GM19463 (cell line): ENCODE measurements around the gene PRKCA.

Experiments
- ATAC-seq: cut with Tn5 transposase; IDR thresholded peaks from one replicate; pipeline ENCODE4 v1.9.1; 2021; ENCODE audit warnings: mild to moderate bottlenecking, moderate library complexity; ENCODE audit not compliant: unreplicated experiment

The PRKCA gene

DNA sequence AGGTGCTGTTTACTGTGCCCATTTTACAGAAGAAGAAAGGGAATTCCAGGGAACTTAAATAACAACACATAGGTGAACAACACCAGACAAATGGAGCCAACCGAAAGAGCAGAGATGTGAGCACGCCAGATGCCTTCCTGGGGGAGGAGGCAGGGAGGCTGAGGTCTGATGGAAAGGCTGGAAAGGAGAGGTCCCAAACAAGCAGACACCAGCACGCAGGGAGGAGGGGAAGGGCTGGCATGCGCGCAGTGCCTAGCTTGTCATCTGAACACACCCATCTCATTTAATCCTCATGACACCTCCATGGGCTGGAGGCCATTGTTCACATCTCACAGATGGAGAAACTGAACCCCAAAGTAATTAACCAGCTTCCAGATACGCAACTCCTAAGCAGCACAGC, 511.6 kb downstream of the PRKCA start:
- no peak for ATAC-seq

DNA sequence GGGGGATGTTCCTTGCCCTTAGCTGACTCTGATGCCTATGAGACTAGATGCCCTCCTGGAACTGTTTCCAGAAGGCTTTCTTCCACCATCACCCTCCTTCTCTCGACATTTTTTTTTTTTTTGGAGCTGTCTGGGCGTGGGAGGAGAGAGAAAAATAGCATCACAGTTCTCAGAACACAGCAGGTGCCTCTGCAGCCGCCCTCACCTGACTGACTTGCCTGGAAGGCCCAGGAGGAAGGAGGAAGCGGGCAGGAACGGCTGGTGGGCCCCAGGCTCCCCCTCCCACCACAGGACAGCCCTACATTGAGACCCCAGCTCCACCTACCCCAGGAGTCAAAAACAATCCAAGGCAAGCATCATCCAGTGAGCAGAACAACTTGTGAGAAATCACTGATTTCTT, 512.2 kb downstream of the PRKCA start:
- no peak for ATAC-seq

DNA sequence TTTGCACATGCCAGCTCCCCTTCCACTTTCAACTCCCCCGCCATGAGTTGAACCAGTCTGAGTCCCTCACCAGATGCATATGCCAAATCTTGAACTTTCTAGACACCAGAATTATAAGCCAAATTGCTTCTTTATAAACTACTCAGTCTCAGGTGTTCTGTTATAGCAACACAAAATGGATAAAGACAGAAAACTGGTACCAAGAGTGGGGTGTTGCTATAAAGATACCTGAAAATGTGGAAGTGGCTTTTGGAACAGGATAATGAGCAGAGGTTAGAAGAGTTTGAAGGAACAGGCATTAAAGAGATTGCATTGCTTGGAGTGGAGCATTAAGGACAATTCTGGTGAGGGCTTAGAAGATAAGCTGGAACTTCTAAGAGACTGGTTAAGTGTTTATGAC, 515.3 kb downstream of the PRKCA start:
- ATAC-seq, result no peak

DNA sequence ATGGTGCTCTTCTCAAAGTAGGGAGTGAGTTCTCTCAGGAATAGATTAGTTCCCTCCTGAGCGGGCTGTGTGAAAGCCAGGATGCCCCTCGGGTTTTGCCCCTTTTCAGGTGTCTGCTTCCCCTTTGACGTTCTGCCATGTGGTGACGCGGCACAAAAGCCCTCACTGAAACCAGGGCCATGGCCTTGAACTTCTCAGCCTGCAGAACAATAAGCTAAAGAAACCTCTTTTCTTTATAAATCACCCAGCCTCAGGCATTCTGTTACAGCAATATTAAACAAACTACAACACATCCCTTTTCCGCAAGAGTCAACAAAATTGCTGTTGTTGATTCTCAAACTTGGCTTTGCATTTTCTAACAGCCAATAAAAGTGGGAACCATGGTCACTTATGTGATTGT, 517.1 kb downstream of the PRKCA start:
- no peak for ATAC-seq

DNA sequence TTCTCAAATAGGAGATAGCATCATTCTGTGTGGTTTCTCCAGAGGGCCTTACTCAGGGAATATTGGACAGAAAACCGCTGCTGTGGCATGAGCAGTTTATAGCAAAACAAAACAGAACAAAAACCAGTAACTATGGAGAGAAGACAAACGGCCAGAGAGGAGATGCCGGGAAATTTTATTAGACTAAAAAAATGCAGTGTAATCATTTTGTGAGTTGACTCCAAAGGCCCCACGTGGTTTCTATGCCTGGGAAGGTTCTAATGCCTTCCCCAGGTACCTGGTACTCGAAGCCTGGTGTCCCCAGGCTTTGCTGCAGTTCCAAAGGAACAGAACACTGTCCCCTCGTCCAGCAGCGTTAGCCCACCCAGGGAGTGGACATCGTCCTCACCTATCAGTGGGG, 519.6 kb downstream of the PRKCA start:
- no peak for ATAC-seq

DNA sequence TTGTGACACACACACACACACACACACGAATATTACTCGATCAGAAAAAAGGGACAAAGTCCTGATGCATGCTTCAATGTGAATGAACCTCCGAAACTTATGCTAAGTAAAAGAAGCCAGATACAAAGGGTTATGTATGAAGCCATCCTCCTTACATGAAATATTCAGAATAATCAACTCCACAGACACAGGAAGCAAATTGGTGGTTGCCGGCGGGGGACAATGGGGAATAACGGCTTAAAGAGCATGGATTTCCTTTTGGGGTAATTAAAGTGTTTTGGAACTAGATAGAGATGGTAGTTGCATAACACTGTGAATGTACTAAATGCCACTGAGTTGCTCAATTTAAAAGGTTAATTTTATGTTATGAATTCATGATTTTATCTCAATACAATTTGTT, 524.4 kb downstream of the PRKCA start:
- no peak for ATAC-seq

DNA sequence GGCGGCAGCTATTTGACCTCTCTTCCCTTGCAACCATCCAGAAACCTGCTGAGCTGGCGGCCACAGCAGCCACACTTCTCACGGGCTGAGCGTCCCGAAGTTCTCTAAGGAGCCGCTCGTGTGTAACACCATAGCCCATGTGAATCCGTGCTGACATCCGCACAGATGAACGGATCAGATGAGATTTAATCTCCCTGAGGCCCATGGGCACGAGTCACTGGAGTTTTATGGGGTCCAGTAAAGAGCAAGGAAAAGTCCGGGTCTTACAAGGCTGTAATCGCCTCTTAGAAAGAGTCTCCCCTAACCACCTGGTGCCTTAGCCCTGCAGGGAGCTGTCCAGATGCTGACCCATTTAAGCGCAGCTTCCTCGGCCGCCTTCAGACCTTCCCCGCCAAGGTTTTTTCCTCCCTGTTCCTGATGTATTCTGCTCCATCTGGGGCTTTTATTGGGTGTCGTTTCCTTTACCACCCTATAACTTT, 527.0 kb downstream of the PRKCA start:
- ATAC-seq, result no peak

DNA sequence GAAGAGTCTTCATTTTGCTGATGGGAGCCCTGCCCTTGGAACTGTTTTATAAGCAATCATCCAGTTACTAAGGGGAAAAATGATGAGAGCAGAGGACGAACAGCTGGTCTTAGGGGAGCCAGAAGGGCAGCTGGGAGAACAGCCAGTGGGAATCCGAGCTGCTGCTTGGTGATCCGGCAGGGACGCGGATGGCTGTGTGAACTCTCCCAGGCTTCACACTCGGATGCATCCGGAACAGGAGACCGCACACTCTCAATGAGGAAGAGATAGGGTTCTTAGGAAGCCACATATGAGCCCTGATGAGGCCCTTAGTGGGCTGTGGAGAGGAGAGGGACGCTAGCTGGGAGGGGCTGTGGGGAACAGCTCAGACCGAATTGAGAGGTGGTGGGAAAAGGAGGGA, 527.5 kb downstream of the PRKCA start:
- ATAC-seq, result no peak

DNA sequence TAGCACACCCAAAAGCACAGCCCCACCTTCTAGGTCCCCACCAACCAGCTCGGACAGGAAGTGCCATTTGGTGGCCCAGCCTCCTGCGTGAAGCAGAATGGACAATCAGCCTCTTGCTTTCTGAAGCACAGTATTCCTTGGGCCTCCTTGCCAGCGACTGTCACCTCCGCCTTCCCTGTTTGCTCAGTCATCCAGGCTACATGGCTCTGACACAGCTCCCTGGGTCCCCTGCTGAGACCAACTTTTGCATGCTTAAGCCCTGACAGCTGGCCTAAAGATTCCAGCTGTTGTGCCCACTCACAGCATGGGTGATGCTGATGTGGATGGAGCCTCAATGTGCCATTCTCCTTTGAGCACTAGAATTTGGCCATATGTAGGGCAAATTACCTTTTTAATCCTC, 528.0 kb downstream of the PRKCA start:
- no peak for ATAC-seq

DNA sequence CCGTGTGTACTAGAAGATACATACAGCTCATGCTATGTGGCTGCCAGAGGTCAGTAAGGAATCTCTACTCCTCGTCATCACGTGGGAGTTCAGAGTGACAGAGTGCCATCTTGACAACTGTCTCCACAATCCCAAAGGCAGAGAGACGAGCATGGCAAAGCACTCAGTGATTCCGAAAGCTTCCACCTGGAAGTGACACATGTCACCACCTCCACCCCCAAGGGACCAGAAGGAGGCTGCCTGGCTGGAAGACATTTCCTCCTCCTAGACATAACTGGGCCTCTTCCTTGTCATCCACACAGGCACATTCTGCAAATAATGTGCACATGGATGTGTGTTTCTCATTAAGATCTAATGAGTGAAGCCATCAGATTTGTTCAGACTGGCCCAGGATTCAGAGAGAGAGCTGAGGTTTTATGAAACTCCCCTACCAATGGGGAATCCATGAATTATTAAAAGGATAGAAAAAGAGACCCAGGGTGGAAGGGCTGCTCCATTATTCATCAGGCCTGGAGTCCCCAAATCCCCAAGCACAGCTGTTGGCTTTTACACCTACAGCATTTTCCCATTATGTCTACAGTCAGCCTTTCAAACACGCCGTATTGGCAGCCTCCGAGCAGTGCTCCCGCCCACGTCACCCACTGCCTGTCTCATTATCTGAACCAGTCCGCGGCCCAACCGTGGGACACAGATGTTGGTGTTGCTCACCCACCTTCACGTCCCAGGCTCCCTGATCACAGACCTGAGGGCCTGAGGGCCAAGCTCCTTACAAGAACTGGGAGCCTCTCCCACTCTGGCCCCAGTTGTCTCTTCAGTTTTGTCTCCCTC, 529.2 kb downstream of the PRKCA start:
- no peak for ATAC-seq

DNA sequence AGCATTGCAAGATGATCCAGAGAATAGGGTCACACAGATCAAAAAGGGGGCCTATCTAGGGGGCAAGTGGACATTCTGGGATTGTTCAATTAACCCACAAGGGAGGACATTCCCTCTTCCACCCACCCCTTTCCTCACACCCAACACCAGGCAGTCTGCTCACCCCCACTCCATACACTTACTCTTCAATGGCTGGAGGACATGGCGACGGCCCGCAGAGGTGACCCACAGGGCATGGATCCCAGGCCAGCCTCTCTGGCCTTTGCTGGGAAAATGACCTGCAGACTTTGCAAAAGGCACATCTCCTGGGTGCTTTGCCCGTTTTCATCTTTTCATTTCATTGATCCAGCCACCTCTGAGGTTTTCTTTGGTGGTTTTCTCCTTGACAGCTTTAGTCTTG, 530.8 kb downstream of the PRKCA start:
- no peak for ATAC-seq

DNA sequence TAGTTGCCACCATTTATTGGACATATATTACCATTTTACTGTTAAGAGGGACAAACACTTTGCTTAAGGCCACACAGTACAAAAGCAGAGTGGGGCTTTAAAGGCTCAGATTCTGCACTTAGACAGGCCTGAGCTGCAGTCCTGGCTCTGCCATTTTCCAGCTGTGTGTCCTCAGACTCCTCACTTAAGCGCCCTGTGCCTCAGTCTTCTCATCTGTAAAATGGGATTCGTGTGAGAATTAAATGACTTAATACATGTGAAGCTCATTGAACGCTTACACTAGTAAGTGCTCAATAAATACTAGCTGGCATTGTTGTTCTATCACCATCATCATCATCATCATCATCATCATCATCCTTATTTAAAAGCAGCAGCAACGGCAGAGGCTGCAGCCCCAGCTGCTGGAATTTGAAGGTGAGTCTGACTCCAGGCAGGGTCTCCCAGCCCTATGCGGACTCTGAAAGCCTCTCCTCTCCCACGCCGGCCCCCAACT, 532.1 kb downstream of the PRKCA start:
- no peak for ATAC-seq

DNA sequence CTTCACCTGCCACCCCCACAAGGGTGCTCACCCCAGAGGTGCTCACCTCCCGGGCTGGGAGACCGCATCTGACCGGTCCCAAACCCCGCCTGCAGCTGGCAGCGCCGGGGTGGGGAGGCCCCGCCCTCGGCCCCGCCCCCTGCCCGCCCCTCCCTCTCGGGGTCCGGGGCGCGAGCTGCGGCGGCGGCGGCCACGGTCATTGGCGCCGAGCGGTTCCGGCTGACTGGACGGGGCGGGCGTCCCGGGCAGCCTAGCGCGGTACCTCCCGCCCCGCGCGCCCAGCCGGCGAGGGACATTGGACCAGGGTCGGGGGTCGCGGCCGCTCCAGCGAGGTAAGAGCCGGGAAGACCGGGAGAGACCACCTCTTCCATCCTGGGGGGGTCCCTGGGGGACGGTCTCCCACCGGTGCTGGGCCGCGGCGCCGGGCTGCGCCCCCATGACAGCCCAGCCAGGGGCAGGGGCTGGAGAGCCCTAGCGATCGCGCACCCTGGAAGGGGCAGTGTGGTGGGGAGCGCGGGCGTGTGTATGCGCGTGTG, 532.6 kb downstream of the PRKCA start, which contains the start of gene CACNG5:
Gene CACNG5 (plus strand): TSS at position 199 of the 536 bp plus-strand sequence. CDS start 42,216 bp downstream, outside the sequence.
- ATAC-seq, result no peak

DNA sequence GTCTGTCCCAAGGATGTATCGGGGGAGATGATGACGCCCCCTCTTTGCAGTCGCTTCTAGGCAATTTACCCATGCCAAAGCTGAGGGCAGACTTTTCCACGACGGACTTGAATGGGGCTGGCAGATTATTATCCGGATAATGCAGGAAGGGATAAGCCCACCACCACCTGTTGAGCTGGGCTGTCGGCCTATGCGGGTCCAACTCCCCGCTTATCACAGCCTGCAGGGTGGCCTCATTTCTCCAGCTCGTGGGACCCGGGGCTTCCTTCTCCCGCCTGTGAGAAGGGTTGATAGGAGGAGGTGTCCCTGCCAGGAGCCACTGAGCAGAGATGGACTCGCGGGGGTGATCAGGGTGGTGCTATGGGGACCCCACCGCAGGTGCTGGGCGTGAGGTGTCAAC, 533.1 kb downstream of the PRKCA start:
- ATAC-seq, result no peak

DNA sequence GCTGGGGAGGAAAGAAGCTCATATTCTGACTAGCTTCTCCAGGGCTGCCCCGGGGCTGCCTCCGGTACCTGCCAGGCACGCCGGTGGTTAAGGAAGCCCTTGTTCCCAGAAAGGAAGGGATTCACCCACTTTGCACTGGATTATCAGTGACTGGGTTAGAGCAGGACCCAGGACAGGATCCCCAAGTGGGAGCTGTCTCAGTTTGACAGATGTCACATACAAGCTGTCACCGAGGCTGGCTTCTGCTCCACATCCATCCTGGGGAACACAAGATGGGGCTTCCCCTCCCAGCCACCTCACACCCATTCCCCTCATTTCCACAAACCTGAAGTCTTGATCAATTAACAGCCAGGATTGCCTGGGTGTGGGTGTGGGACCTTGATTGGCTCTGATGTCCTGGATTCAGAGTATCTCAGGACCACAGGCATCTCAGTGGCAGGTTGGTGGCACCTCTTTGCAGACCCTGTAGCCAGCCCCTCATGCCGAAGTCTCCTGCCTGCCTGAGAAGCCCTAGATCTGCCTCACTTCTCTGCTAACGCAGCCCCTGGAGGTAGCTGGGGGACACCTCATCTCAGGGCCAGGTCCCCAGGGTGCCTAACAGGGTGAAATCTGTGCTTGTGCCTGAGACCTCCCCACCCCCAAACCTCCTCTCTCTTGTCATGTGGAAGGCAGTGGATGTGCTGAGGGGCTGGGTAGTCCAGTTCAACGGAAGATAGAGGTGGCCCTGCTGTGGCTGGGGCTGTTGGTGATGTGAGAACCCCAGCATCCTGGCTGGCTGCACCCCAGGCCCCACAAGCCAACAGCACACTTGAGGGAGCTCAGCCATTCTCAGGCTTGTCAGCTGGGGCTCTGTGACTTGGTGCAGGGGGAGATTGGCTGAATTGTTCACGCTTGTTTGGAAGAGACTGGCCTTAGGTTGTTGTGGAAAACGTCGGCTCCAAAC, 533.9 kb downstream of the PRKCA start:
- no peak for ATAC-seq

DNA sequence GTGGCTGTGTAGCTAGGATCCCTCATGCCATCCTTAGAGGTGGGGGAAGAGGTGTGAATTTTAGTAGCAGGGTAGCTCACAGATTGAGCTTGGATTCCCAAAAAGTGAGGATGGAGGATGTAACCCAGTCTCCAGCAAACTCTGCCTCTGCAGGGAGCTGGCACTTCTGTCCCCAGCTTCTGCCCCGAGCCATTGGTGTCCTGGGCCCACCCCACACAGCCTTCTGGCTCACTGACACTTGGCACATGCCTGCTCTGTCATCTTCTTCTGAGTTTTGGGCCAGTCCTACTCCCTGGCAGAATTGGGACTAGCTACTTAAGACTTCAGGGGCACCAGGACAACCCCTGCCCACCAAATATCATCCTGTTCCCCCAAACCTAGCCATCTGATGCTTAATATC, 534.8 kb downstream of the PRKCA start:
- no peak for ATAC-seq

DNA sequence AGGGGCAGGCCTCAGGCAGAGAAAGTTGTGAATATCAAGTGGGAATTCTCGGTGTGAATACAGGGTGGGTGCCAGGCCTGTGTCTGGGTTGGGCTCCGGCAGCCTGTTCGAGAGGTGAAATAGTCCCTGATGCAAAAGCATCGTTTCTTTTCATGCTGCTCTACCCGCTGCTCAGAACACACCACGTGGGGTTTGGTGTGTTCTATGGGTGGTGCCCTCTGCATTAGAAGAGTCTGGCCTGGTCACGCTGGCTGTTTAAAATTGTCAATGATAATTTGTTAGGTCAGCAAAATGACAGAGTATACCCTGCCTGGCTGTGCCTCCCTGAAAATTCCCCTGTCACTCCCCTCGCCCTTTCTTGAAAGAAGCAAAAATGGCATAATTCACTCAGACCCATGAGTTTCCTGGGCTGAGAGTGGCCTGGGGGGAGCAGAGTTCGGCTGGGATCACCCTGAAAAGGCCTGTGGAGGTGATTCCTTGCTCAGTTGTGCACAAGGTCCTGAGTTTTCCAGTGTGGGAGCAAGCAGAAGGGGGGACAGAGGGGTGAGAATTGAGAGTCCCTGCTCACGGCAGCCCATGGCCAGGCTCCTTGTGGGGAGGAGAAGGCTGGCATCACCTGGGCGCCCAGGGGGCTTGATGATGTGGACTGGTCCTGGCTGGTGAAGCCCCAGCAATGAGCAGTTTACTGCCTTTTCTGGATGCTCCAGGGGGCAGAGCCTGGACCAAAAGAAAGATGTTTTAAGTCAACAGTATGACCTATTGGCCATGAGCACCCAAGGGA, 535.7 kb downstream of the PRKCA start:
- no peak for ATAC-seq

DNA sequence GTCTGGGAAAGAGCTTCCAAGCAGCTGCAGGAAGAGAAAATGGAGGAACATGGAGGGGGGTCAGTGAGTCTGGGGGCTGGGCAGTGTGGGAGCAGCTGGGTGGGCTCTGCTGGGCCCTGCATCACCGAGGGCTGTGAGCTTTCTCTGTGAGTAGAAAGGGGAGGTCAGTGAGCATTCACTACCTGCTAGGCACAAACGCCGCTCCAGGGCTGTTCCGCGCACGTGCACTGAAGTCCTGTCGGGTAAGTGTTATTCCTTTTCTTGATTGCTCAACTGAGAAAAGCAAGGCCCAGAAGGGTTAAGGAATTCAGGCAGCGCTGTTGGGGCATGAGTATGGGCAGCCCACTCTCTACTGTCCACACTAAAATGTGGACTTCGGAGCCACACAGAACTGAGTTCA, 537.2 kb downstream of the PRKCA start:
- no peak for ATAC-seq

DNA sequence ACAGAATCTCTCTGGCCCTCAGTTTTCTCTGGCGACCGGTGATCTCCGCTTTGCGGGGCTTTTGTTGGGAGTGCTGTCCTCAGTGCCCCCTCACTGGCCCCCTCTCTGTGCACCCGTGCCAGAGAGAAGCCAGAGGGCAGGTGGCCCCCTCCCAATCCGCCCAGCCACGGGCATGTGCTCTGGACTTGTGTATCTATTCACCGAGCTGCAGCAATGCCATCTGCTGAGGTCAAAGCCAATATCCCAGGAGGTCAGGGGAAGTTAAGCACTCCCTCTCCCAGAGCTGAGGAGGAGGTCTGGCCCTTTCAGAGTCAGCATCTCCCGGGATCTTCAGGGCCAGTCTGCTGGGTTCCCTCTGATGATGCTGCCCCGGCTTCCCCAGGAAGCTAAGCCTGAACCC, 537.6 kb downstream of the PRKCA start:
- ATAC-seq, result no peak

DNA sequence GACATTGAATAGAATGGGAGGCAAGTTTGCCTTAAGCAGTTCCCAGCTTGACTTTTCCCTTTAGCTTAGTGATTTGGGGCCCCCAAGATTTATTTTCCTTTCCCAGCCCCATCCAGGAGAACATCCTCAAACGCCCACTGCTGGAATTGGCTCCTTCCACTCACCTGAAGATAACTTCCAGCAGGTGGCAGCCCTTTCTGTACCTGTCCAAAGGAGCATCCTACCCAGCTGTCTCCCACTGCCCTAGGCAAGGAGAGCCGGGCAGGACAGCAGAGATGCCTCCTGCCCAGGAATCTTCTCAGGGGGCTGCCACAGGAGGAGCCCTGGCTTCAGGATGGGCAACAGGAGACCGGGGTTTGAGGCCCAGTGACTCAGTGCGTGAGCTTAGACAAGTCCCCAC, 538.9 kb downstream of the PRKCA start:
- no peak for ATAC-seq

DNA sequence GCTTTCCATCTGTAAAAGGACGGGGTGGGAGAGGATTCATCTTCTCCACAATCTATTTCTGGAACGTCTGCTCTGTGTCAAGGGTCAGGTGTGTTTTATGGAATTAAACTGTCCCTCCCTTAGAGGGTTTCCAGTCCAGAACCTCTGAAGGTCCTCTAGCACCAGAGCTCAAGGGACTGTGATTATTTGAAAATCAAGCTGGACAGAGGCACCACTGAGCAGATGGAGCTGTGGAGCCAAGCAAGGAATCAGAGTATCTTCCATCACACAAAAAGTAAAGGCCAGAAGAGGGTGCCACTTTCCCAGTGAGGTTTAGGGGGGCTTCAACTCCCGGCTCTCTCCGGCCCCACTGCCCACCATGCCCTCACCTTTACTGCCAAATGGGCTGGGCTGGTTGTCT, 539.3 kb downstream of the PRKCA start:
- ATAC-seq, result no peak
